SK-N-MC (cell line): ENCODE measurements around the gene PRODH.
"Not testable (repeated sequence)": the region's sequence is repeated elsewhere in the genome, so short reads cannot be mapped to it uniquely, and the experiment has no call there.

Experiments
- EZH2 ChIP-seq: fragments of 200-600 bp; sonication (generic); IDR thresholded peaks from one replicate; pipeline ENCODE4 v1.6.1; 2017; ENCODE audit warnings: antibody characterized with exemption
- FOXP2 ChIP-seq: optimal IDR thresholded peaks from 2 replicates; pipeline ENCODE3; 2011; ENCODE audit warnings: mild to moderate bottlenecking, moderate library complexity; ENCODE audit not compliant: insufficient read depth; ENCODE audit errors: extremely low read length, control extremely low read depth
- POLR2AphosphoS5 ChIP-seq: IDR thresholded peaks from 2 replicates; pipeline ENCODE4 v1.6.1; 2012; ENCODE audit warnings: mild to moderate bottlenecking, low read depth, low read length, borderline replicate concordance

- not testable (repeated sequence) for TF ChIP-seq POLR2AphosphoS5, EZH2, FOXP2
These were observed 28.0 kb upstream of the PRODH start for GRCh38 chr22:18964051-18964450.
